GM12875 (cell line): ENCODE data around the gene GLIS1.

Experiments
- H3K4me3 ChIP-seq: one replicate; pipeline ENCODE4 v1.5.1; 2011; ENCODE audit warnings: low read depth, low read length, control low read depth
- TF ChIP-seq, protein P1 (sequence below): IDR thresholded peaks from 2 replicates; pipeline ENCODE4 v1.5.1; 2011; ENCODE audit warnings: low read depth, mild to moderate bottlenecking, control low read depth, inconsistent platforms, low read length, moderate library complexity, borderline replicate concordance; ENCODE audit not compliant: insufficient read depth

Gene GLIS1

DNA sequence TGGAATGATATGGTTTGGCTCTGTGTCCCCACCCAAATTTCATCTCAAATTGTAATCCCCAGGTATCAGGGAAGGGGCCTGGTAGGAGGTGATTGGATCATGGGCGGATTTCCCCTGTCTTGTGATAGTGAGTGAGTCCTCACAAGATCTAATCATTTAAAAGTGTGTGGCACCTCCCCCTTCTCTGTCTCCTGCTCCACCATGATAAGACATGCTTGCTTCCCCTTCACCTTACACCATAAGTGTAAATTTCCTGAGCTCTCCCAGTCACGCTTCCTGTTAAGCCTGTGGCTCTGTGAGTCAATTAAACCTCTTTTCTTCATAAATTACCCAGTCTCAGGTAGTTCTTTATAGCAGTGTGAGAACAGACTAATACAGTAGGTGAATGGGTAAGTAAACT lies 170.4 kb downstream of the GLIS1 start:
- TF ChIP-seq, protein P1, sequence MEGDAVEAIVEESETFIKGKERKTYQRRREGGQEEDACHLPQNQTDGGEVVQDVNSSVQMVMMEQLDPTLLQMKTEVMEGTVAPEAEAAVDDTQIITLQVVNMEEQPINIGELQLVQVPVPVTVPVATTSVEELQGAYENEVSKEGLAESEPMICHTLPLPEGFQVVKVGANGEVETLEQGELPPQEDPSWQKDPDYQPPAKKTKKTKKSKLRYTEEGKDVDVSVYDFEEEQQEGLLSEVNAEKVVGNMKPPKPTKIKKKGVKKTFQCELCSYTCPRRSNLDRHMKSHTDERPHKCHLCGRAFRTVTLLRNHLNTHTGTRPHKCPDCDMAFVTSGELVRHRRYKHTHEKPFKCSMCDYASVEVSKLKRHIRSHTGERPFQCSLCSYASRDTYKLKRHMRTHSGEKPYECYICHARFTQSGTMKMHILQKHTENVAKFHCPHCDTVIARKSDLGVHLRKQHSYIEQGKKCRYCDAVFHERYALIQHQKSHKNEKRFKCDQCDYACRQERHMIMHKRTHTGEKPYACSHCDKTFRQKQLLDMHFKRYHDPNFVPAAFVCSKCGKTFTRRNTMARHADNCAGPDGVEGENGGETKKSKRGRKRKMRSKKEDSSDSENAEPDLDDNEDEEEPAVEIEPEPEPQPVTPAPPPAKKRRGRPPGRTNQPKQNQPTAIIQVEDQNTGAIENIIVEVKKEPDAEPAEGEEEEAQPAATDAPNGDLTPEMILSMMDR = no peak
- no peak overlapping the region for H3K4me3 ChIP-seq

DNA sequence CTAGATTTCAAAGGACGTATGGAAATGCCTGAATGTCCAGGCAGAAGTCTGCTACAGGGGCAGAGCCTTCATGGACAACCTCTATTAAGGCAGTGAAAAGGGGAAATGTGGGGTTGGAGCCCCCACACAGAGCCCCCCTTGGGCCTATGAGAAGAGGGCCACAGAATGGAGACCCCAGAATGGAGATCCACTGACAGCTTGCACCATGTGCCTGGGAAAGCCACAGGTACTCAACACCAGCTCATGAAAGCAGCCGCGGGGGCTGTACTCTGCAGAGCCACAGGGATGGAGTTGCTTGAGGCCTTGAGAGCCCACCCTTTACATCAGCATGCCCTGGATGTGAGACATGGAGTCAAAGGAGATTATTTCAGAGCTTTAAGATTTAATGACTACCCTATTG lies 171.1 kb downstream of the GLIS1 start:
- TF ChIP-seq, protein P1 = no peak
- no peak overlapping the region for H3K4me3 ChIP-seq

DNA sequence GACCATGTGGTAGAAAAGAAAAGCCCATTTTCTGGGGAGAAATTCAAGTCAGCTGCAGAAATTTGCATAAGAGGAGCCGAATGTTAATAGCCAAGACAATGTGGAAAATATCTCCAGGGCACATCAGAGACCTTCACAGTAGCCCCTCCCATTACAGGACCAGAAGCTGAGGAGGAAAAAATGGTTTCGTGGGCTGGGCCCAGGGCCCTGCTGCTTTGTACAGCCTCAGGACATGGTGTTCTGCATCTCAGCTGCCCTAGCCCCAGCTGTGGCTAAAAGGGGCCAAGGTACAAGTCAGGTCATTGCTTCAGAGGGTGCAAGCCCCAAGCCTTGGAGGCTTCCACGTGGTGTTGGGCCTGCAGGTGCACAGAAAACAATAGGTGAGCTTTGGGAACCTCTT lies 171.5 kb downstream of the GLIS1 start:
- no peak overlapping the region for H3K4me3 ChIP-seq
- TF ChIP-seq, protein P1 = no peak

DNA sequence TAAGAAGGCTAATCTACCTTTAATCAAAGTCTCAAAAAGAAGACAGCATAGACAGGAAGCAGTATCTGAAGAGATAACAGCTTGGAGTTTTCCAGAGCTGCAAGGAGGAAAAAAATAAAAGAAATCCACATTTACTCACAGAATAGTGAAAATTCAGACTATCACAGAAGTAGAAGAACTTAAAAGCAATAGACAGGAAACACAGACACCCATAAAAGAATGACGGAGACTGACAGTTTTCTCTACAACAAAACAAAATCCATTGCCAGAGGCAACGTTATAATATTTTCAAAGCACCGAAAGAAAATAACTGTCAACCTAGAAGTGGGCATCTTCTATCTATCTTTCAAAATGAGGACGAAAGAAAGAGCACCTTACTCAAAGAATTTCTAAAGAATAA lies 175.4 kb downstream of the GLIS1 start:
- TF ChIP-seq, protein P1 = no peak
- H3K4me3 ChIP-seq = no peak overlapping the region

DNA sequence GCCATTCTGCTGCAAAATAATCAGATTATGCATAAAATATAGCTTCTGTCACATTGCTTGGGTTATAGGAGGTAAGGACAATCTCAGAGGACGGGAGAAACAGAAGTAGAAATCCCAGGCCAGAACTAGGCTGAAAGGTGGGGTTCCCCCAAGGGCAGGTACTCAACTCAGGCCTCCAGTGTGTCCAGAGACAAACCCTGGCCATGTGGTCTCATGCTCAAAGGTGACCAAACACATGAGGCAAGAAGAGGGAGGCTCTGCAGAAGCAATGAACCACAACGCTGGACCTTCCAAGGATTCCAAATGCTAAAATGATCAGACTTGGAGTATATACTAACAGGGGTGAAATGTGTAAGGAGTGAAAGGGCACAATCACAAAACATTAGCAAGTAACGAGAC lies 176.0 kb downstream of the GLIS1 start:
- TF ChIP-seq, protein P1 = no peak
- H3K4me3 ChIP-seq = no peak overlapping the region

DNA sequence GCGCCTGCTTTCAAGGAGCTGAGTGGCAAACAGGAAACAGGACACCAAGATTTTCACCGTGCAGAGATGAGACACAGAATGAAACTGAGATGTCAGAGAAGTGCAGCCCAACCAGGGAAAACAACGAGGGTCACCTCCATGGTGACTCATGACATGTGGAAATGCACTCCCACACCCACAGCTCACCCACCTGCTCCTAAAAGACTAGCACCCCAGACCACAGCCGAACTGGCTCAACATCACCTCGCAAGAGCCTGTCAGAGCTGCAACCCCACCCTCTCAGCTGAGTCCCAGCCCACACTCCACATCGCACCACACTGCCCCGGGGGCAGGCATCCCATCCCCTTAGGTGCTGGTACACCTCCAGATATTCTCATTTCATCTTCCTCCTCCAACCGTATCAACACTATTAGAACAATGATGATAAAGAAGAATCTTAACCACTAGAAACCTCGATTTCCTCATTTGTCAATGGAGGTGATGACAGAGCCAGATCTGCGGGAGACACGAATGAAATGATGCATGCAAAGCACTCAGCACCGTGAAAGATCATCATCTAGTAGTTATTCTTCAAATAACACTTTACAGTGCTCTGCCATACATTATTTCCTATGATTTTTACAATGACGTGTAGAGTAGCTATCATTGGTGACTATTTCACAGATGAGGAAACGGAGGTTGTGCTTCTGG lies 176.5 kb downstream of the GLIS1 start:
- TF ChIP-seq, protein P1 = no peak
- no peak overlapping the region for H3K4me3 ChIP-seq

DNA sequence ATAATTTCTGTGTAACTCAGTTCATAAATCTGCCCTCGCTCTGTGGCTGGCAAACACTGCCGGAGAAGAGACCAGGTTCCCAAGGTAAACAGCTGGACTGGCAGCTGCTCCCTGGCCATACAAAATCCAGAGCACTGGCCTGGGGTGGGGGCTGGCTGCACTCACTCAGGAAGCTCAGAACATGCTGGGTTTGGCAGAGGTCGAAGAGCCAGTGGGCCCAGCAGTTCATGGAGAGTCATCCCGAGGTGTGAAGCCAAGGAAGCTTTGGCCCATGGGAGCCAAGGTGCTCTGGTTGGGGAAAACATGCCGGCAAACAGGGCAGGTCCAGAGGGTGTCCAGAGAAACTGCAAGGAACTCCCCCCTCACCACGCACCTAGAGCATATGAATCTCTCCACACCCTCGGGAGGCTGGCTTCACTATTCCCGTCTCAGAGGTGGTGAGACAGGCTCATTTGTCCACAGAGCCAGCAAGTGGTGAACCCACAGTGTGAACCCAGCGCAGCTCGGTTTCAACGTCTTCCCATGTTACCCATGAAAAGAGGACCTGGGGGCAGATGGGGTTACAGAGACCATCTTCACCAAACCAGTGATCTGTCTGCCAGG lies 177.4 kb downstream of the GLIS1 start:
- TF ChIP-seq, protein P1 = no peak
- no peak overlapping the region for H3K4me3 ChIP-seq
